Effector memory CD8-positive, alpha-beta T cell (primary cell): Measurements from ENCODE around the gene MAD1L1.

Experiments used
- ATAC-seq: fragments of 150-1000 bp; cut with Tn5 transposase; replicated peaks from 2 replicates; pipeline ENCODE4 v1.10.0; 2021; ENCODE audit warnings: mild to moderate bottlenecking, moderate library complexity
- DNase-seq, 3 experiments: peaks; one replicate each; pipeline ENCODE4 v3.0.0; 2021
- H3K27ac Mint-ChIP-seq, 2 donors: one replicate each; pipeline ENCODE4 v1.8.0; 2022; ENCODE audit warnings: mild to moderate bottlenecking in 2 of 2, mixed read lengths in 2 of 2, moderate library complexity in 2 of 2
- H3K27me3 Mint-ChIP-seq, 2 donors: one replicate each; pipeline ENCODE4 v1.8.0; 2022; ENCODE audit warnings: mixed read lengths in 2 of 2
- H3K36me3 Mint-ChIP-seq: one replicate; pipeline ENCODE4 v1.8.0; 2022; ENCODE audit warnings: mild to moderate bottlenecking, moderate library complexity, mixed read lengths; ENCODE audit not compliant: insufficient read depth
- H3K4me1 Mint-ChIP-seq, 2 donors: one replicate each; pipeline ENCODE4 v1.8.0; 2022; ENCODE audit warnings: low read depth in 2 of 2, mixed read lengths in 2 of 2
- H3K4me3 Mint-ChIP-seq, 2 donors: one replicate each; pipeline ENCODE4 v1.8.0; 2022; ENCODE audit warnings: mild to moderate bottlenecking in 2 of 2, mixed read lengths in 2 of 2, moderate library complexity in 2 of 2
- H3K9me3 Mint-ChIP-seq, 2 donors: one replicate each; pipeline ENCODE4 v1.8.0; 2022; ENCODE audit warnings: mixed read lengths in 2 of 2

The MAD1L1 gene

DNA sequence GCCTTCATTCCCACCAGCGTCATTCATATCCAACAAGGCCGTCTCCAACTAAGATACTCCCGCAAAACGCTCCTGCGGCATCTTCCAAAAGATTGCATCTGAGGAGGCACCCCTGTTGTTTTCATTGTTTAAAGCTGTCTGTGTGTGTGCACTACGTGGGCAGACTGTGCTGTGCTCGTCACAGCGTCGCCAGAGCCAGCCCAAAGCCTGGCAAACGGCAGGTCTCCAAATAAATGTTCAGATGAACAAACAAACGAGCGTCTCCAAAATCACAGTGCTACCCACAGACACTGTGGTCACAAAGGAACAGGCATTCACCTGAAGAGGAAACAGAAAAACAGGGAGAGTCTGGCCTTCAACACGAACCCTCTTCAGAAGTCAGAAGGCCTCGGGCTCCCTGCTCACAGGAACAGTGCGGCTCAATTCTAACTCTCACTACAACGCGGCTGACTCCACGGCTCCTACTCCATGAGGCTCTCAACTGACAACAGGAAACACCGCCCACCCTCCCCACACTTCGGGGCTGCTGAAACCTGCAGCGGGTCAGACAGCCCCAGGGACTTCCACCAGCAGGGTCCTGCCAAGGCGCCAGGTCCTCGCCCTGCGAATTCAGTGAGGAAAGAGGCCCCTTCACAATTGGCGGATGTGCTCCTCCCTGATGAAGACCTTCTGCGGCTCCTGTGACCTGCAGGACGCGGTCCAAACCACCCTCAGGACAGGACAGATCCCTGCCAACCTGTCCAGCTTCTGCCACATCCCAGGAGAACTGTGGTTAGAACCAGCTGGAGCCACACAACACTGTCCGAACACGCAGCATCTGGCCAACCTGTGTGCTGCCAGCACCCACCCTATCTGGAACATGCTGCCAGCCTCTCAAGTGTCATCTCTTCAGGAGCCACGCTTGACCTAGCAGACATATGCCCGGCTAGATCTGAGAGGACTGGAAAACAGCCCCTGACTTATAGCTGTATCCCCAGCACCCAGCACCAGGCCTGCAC lies 36.1 kb downstream of the MAD1L1 start:
- H3K4me3 Mint-ChIP-seq = no peak overlapping the region
- DNase-seq (no peak), ATAC-seq (no peak)
- H3K4me1 Mint-ChIP-seq = peaks cover 0 to 5% of the 10 kb centered on the region in 2 donors
- H3K27me3 Mint-ChIP-seq = no peaks in the 10 kb centered on the region
- H3K36me3 Mint-ChIP-seq = peaks cover 10% of the 10 kb centered on the region
- peak overlapping the region in 1 of 2 donors; percentile 39 for H3K27ac Mint-ChIP-seq
- H3K9me3 Mint-ChIP-seq = no peaks in the 10 kb centered on the region

DNA sequence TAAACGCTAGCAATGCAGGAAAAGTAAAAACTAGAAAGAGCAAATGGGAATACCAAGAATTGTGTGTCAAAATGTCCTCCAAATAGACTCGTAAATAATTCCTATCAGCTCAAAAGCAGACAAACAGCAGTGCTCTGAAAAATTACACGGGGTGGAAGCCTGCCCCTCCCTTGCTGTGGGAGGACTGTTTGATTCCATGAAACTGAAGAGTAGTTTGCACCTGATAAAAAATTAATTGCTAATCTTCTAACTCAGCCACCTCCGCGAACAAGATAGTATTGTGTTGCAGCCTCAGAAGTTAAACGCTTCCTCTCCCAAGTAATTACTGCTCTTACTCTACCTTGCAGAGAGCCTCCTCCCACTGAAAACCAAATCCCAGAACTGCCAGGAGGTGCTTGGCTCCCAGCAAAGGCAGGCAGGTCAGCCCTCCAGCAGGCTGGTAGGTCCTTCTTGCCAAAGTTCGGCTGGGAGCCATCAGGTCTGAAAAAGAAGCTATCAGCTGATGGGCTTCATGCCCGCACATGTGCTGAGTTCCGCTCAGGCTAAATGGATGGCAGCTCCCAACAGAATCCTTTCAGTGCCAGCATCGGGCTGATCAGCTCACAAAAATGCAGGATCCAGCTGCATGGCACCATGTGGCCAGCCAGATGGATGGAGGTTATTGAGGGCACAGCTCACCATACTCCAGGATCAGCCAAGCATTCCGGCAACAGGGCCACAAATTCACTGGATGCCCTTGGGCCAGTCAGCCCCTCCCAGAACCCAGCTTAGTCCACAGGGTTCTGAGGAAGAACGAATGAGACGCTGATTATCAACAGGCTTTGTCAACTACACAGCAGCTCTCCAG lies 37.1 kb downstream of the MAD1L1 start:
- Mint-ChIP-seq H3K27me3 (no peaks in the 10 kb centered on the region), H3K27ac (no peak overlapping the region), H3K4me3 (no peak overlapping the region), H3K36me3 (peaks cover 6% of the 10 kb centered on the region), H3K9me3 (no peaks in the 10 kb centered on the region), H3K4me1 (peaks cover 0 to 5% of the 10 kb centered on the region in 2 donors)
- ATAC-seq = no peak
- no peak for DNase-seq

DNA sequence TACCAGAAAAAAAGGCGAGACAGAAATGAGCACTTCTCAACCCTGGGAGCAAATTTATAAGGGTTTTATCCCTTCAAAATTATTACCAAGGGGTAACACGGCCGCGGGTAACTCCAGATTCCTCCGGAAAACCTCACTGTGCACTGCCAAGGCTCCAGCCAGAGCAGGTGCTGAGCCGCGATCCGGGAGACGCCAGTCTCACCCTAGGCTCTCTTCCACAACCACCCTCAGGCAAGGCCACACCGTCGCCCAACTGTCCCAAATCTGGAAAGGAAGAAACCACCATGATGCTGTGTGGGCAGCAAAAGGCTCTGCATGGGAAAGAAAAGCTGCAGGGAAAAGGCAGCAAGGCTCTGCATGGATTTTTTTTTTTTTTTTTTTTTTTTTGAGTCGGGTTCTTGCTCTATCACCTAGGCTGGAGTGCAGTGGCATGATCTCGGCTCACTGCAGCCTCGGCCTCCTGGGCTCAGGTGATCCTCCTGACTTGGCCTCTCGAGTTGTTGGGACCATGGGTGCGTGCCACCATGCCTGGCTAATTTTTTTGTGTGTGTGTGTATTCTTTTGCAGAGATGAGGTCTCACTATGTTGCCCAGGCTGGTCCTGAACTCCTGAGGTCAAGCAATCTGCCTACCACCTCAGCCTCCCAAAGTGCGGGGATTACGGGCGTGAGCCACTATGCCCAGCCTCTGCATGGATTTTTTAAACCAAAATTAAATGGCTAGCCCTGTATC lies 39.0 kb downstream of the MAD1L1 start:
- no peak overlapping the region for H3K4me3 Mint-ChIP-seq
- ATAC-seq = no peak
- peaks cover 6% of the 10 kb centered on the region for H3K36me3 Mint-ChIP-seq
- H3K4me1 Mint-ChIP-seq = peaks cover 0 to 5% of the 10 kb centered on the region in 2 donors
- no peaks in the 10 kb centered on the region for H3K27me3 Mint-ChIP-seq
- H3K9me3 Mint-ChIP-seq = no peaks in the 10 kb centered on the region
- no peak for DNase-seq
- H3K27ac Mint-ChIP-seq = no peak overlapping the region

DNA sequence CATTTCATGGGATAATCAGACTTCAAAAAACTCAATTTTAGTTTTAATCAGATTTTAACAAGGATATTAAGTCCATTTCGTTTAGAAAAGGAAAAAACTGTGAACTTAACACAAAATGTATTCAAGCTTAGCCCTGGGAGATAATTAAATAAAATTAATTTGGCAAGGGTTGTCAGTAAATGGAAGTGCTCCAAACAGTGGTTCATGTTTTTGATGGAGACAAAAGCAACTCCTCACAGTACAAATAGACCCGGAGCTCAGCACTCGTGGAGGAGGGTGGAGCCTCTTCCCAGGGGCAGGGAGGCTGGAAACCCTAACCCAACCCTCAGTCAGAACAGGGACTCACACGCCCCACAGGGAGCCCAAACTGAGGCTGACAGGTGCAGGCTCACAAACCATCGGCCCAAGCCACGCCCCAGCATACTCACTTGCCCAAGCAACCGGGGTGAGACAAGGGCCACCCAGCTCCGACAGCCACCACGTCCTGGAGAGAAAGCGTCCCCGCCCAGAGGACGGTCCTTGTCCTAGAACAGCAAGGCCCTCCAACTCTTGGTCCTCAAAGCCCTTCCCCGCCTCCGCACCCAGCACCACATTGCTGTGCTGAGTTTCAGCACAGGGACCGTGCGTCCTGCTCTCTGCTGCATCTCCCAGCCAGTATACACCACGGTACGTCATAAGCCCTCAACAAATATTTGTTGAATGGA lies 39.8 kb downstream of the MAD1L1 start:
- ATAC-seq (no peak), DNase-seq (no peak)
- H3K4me1 Mint-ChIP-seq = peaks cover 0 to 6% of the 10 kb centered on the region in 2 donors
- H3K27me3 Mint-ChIP-seq = no peaks in the 10 kb centered on the region
- H3K36me3 Mint-ChIP-seq = peaks cover 6% of the 10 kb centered on the region
- no peaks in the 10 kb centered on the region for H3K9me3 Mint-ChIP-seq
- no peak overlapping the region for H3K27ac Mint-ChIP-seq
- H3K4me3 Mint-ChIP-seq = no peak overlapping the region

DNA sequence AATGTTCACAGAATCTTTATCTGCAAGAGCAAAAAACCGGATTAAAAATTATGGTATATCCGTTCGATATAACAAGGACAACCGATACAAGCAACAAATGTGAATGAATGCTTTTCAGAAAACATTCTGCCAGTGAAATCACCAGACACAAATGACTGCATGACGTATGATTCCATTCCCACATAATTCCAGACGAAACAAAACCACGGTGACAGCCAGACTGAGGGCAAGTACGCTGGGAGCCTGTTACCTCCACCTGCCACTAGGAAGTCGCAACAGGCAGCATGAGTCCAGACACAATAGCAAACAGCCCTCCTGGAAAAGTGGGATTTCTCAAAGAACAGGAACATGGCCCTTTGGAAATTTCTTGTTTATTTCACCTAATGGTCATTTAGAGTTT lies 41.7 kb downstream of the MAD1L1 start:
- Mint-ChIP-seq H3K27ac (no peak overlapping the region), H3K27me3 (no peaks in the 10 kb centered on the region)
- no peak for ATAC-seq

DNA sequence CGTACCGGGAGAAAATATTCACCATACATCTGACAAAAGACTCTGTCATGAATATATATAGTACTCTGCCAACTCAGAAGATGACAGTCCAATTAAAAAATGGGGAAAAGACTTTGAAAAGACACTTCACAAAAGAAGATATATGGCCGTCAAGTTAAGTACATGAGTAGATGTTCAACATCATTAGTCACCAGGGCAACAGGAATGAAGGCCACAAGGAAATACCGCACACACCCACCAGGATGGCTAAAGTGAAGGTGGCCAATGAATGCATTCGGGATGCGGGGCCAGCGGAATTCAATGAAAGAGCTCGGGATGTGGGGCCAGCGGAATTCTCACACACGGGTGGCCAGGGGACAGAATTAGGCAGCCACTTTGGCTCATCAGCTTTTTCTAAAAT lies 42.2 kb downstream of the MAD1L1 start:
- Mint-ChIP-seq H3K27me3 (no peaks in the 10 kb centered on the region), H3K9me3 (no peaks in the 10 kb centered on the region), H3K27ac (no peak overlapping the region), H3K4me3 (no peak overlapping the region), H3K4me1 (peaks cover 0 to 1% of the 10 kb centered on the region in 2 donors), H3K36me3 (peaks cover 2% of the 10 kb centered on the region)
- no peak for ATAC-seq
- no peak for DNase-seq

More for the DNA sequence above, 41.7 kb downstream of the MAD1L1 start:
- Mint-ChIP-seq H3K36me3 (peaks cover 3% of the 10 kb centered on the region), H3K9me3 (no peaks in the 10 kb centered on the region), H3K4me3 (no peak overlapping the region), H3K4me1 (peaks cover 0 to 1% of the 10 kb centered on the region in 2 donors)
- no peak for DNase-seq

DNA sequence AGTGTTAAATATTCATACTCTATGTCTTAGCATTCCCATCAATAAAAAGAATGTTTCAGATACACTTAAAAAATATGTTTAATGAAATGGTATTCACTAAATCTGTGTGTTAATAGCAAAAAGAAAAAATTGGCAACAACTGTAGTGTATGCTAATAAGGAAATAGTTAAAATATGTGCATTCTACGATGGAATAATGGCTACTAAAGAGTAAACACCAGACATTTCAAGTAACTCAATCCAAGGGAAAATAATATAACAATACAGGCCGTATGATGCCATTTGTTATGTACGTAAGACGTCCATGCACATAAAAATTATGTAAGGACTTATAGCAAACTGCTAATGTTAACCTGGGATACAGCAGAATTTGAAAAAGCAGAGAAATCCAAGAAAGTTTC lies 46.6 kb downstream of the MAD1L1 start:
- H3K27ac Mint-ChIP-seq = no peak overlapping the region
- peaks cover 0 to 1% of the 10 kb centered on the region in 2 donors for H3K4me1 Mint-ChIP-seq
- H3K4me3 Mint-ChIP-seq = no peak overlapping the region
- ATAC-seq = no peak
- no peak for DNase-seq
- no peaks in the 10 kb centered on the region for H3K9me3 Mint-ChIP-seq
- H3K36me3 Mint-ChIP-seq = peaks cover 9% of the 10 kb centered on the region
- H3K27me3 Mint-ChIP-seq = no peaks in the 10 kb centered on the region

DNA sequence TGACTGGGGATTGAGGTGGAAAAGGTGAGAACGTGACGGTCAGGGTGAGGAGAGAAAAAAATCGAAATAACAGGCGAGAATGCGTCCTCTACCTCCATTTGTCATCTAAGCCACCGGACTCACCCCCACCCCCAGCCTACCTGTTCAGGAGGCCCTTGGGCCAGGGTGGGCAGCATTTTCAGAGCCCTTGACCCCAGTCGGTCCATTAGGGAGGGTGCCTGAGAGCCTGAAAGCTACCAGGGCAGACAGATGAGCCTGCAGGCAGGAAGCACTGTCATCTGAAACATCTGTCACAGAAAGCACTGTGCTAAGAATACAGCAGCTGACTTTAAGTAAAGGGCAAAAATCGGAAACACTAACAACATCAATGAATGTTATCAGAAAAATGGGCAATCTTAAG lies 47.0 kb downstream of the MAD1L1 start:
- peaks cover 0 to 1% of the 10 kb centered on the region in 2 donors for H3K4me1 Mint-ChIP-seq
- no peaks in the 10 kb centered on the region for H3K27me3 Mint-ChIP-seq
- peaks cover 9% of the 10 kb centered on the region for H3K36me3 Mint-ChIP-seq
- no peak for DNase-seq
- no peak for ATAC-seq
- H3K9me3 Mint-ChIP-seq = no peaks in the 10 kb centered on the region
- no peak overlapping the region for H3K4me3 Mint-ChIP-seq
- H3K27ac Mint-ChIP-seq = no peak overlapping the region

DNA sequence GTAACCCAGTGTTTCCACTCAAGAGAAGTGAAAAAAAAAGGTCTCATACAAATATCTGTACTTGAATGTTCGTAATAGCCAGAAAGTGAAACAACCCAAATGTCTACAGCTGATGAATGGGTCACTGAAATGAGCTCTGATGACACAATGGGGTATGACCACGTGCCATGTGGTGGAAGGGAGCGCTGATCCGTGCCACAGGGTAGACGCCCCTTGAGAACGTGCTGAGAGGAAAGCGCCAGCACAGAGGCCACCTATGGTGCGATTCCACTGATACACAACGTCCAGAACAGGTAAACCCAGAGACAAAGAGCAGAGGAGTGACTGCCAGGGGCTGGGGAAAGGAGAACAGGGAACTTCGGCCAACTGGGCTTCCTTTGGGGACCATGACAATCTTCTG lies 50.3 kb downstream of the MAD1L1 start:
- no peak overlapping the region for H3K27ac Mint-ChIP-seq

DNA sequence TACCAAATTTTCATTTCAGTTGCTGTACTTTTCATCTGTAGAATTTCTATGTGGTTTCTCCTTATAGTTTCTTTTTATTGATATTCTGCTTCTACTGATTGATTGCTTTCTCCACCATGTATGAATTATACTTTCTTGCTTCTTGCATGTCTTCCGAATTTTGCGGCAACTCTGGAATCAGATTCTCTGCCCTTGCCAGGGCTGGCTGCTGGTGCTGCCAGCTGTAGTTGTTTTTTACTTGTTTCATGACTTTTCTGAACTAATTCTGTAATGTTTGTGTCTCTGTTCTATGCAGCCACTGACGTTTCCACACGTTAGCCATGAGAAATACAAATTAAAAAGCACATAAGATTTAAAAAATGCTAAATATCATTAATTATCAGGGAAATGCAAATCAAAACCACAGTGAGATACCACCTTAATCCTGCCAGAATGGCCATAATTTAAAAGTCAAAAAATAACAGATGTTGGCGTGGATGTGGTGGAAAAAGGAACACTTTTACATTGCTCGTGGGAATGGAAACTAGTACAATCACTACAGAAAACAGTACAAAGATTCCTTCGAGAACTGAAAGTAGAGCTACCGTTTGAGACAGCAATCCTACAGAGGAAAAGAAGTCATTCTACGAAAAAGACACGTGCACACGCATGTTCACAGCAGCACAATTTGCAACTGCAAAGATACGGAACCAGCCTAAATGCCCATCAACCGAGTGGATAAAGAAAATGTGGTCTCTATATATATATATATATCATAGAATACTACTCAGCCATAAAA lies 51.5 kb downstream of the MAD1L1 start:
- Mint-ChIP-seq H3K9me3 (no peaks in the 10 kb centered on the region), H3K27me3 (no peaks in the 10 kb centered on the region), H3K36me3 (peaks cover 10% of the 10 kb centered on the region), H3K27ac (no peak overlapping the region), H3K4me1 (no peaks in the 10 kb centered on the region), H3K4me3 (no peak overlapping the region)
- no peak for ATAC-seq
- no peak for DNase-seq

More for the DNA sequence above, 50.3 kb downstream of the MAD1L1 start:
- Mint-ChIP-seq H3K36me3 (peaks cover 11% of the 10 kb centered on the region), H3K4me1 (no peaks in the 10 kb centered on the region), H3K27me3 (no peaks in the 10 kb centered on the region), H3K4me3 (no peak overlapping the region), H3K9me3 (no peaks in the 10 kb centered on the region)
- ATAC-seq (no peak), DNase-seq (no peak)

DNA sequence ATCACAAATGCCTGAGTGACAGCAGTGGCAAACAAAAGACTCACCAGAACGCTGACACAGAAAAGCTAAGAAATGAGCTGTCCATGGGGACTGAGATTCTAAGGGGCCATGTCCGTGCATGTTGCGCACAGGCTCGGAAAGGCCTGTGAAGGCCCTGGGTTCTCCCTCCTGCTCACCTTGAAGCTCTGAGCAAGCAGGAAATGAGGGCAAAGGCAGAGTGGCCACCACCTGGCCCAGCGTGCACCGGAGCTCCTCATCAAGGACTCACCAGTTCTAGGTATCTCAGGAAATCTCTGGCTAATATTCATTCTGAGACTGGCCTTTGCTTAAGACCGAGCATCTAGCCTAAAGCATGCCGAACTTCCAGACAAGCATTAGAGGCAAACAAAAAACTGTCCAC lies 52.7 kb downstream of the MAD1L1 start:
- no peak overlapping the region for H3K27ac Mint-ChIP-seq
- H3K4me3 Mint-ChIP-seq = no peak overlapping the region
- no peaks in the 10 kb centered on the region for H3K9me3 Mint-ChIP-seq
- H3K27me3 Mint-ChIP-seq = no peaks in the 10 kb centered on the region
- H3K36me3 Mint-ChIP-seq = peaks cover 7% of the 10 kb centered on the region
- ATAC-seq = no peak
- peaks cover 0 to 3% of the 10 kb centered on the region in 2 donors for H3K4me1 Mint-ChIP-seq
- no peak for DNase-seq

DNA sequence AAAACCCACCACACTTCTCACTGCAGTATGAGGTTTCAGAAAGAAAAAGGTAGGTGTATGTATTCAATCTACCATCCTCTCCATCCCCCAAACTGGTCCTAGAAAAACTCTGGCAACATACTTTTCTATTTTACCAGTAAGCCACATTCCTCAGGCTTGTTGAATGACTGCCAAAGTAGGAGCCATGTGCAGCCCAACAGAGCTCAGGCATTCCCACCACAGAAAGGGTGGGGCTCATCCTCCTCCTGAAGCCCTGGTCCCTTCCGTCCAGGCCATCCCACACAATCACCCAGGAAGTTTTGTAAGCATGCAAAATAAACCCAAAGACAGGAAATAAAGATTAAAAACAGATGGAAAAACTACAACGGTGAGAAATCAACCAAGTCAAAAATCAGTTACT lies 57.2 kb downstream of the MAD1L1 start:
- Mint-ChIP-seq H3K9me3 (no peaks in the 10 kb centered on the region), H3K4me3 (no peak overlapping the region), H3K36me3 (peaks cover 4% of the 10 kb centered on the region), H3K4me1 (peaks cover 3 to 10% of the 10 kb centered on the region in 2 donors), H3K27ac (peak overlapping the region in 1 of 2 donors; percentile 80), H3K27me3 (no peaks in the 10 kb centered on the region)
- no peak for DNase-seq
- ATAC-seq = no peak
